A673 (cell line): ENCODE data around the gene KRT14. TPM values are rescaled to one million over a fixed set of nuclear protein-coding genes. Genes with fewer than 3 reads are reported as not detected.

Source experiments
- BruUV-seq: library from RNA; stranded (reverse); fragments of 400-500 nt; replicated peaks from 2 replicates; lab custom pipeline; 2021; lab: Mats Ljungman, UMichigan
- CTCF ChIA-PET: fragments of 300-600 bp; sonication (Branson Sonifier 250); formaldehyde crosslinking; loops from one replicate; lab custom pipeline; 2022; ENCODE audit warnings: antibody characterized with exemption; lab: Charles Lee
- POLR2A ChIA-PET: fragments of 300-600 bp; sonication (Branson Sonifier 250); formaldehyde crosslinking; loops from one replicate; lab custom pipeline; 2022; ENCODE audit warnings: antibody characterized with exemption; ENCODE audit not compliant: low non-redundant PET; lab: Charles Lee
- DNase-seq: peaks from one replicate; pipeline ENCODE4 v3.0.0-alpha.2; 2015; ENCODE audit warnings: low spot score
- H3K27ac ChIP-seq: fragments of 200-600 bp; sonication (generic); 2 replicates; pipeline ENCODE4 v1.5.1; 2016; ENCODE audit warnings: mixed run types, low read depth, mild to moderate bottlenecking, mixed read lengths, antibody characterized with exemption, low read length; ENCODE audit not compliant: poor library complexity, severe bottlenecking
- H3K27me3 ChIP-seq: fragments of 200-600 bp; sonication (generic); replicated peaks from 2 replicates; pipeline ENCODE4 v1.6.1; 2017; ENCODE audit warnings: mixed run types, low read depth, mild to moderate bottlenecking, mixed read lengths, antibody characterized with exemption, low read length; ENCODE audit not compliant: insufficient read depth, poor library complexity
- H3K36me3 ChIP-seq: fragments of 200-600 bp; sonication (generic); 2 replicates; pipeline ENCODE4 v1.6.1; 2016; ENCODE audit warnings: mixed run types, mild to moderate bottlenecking, mixed read lengths, antibody characterized with exemption, low read length; ENCODE audit not compliant: insufficient read depth, poor library complexity, severe bottlenecking
- H3K4me1 ChIP-seq: fragments of 200-600 bp; sonication (generic); 2 replicates; pipeline ENCODE4 v1.6.1; 2017; ENCODE audit warnings: mixed run types, mild to moderate bottlenecking, mixed read lengths, antibody characterized with exemption, low read length; ENCODE audit not compliant: insufficient read depth, poor library complexity, severe bottlenecking
- H3K4me3 ChIP-seq: fragments of 200-600 bp; sonication (generic); 2 replicates; pipeline ENCODE4 v1.5.1; 2016; ENCODE audit warnings: low read depth, mixed run types, mild to moderate bottlenecking, mixed read lengths, low read length; ENCODE audit not compliant: poor library complexity, severe bottlenecking
- H3K9me3 ChIP-seq: fragments of 200-600 bp; sonication (generic); 2 replicates; pipeline ENCODE4 v1.6.1; 2016; ENCODE audit warnings: mixed run types, low read depth, mild to moderate bottlenecking, mixed read lengths, antibody characterized with exemption, low read length; ENCODE audit not compliant: poor library complexity, severe bottlenecking
- CTCF ChIP-seq: fragments of 300-800, 200-600 bp; sonication (generic); conservative IDR thresholded peaks from 2 replicates; pipeline ENCODE4 v1.5.1; 2017; ENCODE audit warnings: low read depth, mild to moderate bottlenecking, antibody characterized with exemption, low read length, moderate library complexity, mixed read lengths
- EZH2 ChIP-seq: fragments of 200-600 bp; sonication (generic); IDR thresholded peaks from 2 replicates; pipeline ENCODE4 v1.6.1; 2017; ENCODE audit warnings: borderline replicate concordance, low read depth, mild to moderate bottlenecking, mixed read lengths, antibody characterized with exemption, low read length; ENCODE audit not compliant: poor library complexity, severe bottlenecking
- intact Hi-C: fragments of 100-400 bp; cut with micrococcal nuclease; formaldehyde crosslinking; loops from one replicate; pipeline ENCODE4 v1.10.0; 2022; ENCODE audit not compliant: unreplicated experiment
- total RNA-seq: library from RNA; stranded (reverse); gene quantifications from 2 replicates; pipeline ENCODE4 v1.2.3, GENCODE V29; 2021

KRT14 gene
- total RNA-seq, 1 experiment from 2014 or later = not detected

- Histone ChIP-seq H3K36me3 (no peaks in the 10 kb centered on the region), H3K4me3 (no peak overlapping the region), H3K27me3 (no peaks in the 10 kb centered on the region), H3K9me3 (no peaks in the 10 kb centered on the region), H3K27ac (no peak overlapping the region), H3K4me1 (no peaks in the 10 kb centered on the region)
- no peak for DNase-seq
- BruUV-seq = no TSS peak
- intact Hi-C loops = no loop called here
- TF ChIP-seq CTCF = no peak
- TF ChIP-seq EZH2 = no peak
- ChIA-PET POLR2A (no interaction called here), CTCF (interaction anchor here (1.8 kb wide), 1 partner anchor 10 kb away, joined by 6 read pairs; no protein-coding TSS in a partner anchor)
Observed at GRCh38 chr17:41539071-41539492, 47.6 kb downstream of the KRT14 start.

- H3K4me3 ChIP-seq = no peak overlapping the region
- H3K4me1 ChIP-seq = no peaks in the 10 kb centered on the region
- ChIA-PET POLR2A (no interaction called here), CTCF (interaction anchor here (0.6 to 1.8 kb wide), 2 partner anchors 11 to 50 kb away, joined by 4 to 6 read pairs; no protein-coding TSS in a partner anchor)
- H3K27ac ChIP-seq = no peak overlapping the region
- H3K36me3 ChIP-seq = no peaks in the 10 kb centered on the region
- DNase-seq = no peak
- H3K9me3 ChIP-seq = no peaks in the 10 kb centered on the region
- no peak for TF ChIP-seq EZH2
- TF ChIP-seq CTCF = no peak
- BruUV-seq = no TSS peak
- no peaks in the 10 kb centered on the region for H3K27me3 ChIP-seq
- intact Hi-C loops = no loop called here
Observed at GRCh38 chr17:41538565-41538991, 48.1 kb downstream of the KRT14 start.

- H3K27ac ChIP-seq = no peak overlapping the region
- no peak for DNase-seq
- no peaks in the 10 kb centered on the region for H3K36me3 ChIP-seq
- no peaks in the 10 kb centered on the region for H3K4me1 ChIP-seq
- intact Hi-C loops = no loop called here
- no peak overlapping the region for H3K4me3 ChIP-seq
- no peaks in the 10 kb centered on the region for H3K27me3 ChIP-seq
- TF ChIP-seq EZH2 (no peak), CTCF (no peak)
- no peaks in the 10 kb centered on the region for H3K9me3 ChIP-seq
- BruUV-seq = no TSS peak
- CTCF ChIA-PET = interaction anchor here (0.6 kb wide), 1 partner anchor 49 kb away, joined by 4 read pairs; no protein-coding TSS in a partner anchor
- POLR2A ChIA-PET = no interaction called here
Observed at GRCh38 chr17:41537990-41538389, 48.7 kb downstream of the KRT14 start.
